T-helper 2 cell treated with Interferon-gamma antibody and Interleukin-4, amounts not matched to agents 100 ng/mL and 5 ng/mL, for 36 hours (primary cell): ENCODE data around the gene ATP1A2. TPM values are rescaled to one million over a fixed set of nuclear protein-coding genes. Genes with fewer than 3 reads are reported as not detected.
"Not testable (repeated sequence)": the region's sequence is repeated elsewhere in the genome, so short reads cannot be mapped to it uniquely, and the experiment has no call there.

Experiments
- intact Hi-C: fragments of 100-400 bp; cut with micrococcal nuclease; formaldehyde crosslinking; loops from one replicate; pipeline ENCODE4 v1.15.1; 2023
- total RNA-seq: library from RNA; stranded (reverse); gene quantifications from 2 replicates; pipeline ENCODE4 v1.2.3, GENCODE V29; 2022

ATP1A2 gene
- total RNA-seq, 1 donor from 2014 or later: not detected

DNA sequence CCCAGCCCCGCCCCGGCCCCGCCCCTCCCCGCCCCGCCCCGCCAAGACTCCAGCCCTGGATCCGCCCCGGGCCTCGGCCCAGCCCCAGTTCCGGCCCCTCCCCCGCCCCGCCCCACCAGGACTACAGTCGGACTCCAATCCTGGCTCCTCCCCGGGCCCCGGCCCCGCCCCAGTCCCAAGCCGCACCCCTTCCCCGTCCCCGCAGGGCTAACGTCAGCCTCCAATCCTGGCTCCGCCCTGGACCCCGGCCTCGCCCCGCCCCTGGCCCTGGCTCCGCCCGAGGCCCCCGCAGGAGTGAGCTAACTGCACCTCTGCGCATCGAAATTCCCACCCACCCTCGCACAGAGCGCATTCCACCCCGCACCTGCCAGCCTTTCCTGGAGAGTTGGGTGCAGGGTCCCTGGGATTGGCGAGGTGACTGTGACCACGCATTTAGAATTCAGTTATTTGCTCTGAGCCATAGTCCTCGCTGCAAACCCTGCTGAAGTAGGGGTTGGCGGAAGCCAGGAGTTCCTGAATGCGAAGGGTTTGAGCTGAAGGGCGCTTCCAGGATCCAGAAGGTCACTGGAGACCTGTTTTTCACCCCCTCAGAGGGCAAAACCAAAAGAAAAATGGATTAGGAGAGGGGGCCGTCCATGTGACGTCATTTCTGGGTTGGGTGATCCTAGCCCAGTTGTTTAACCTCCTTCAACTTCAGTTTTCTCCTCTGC, 16.6 kb upstream of the ATP1A2 start:
- intact Hi-C loops: loop anchor here (1.0 to 10.0 kb wide), 8 partner anchors 14 to 1296 kb away; partner anchors contain the start of genes COPA, DCAF8, DUSP23 and NCSTN

DNA sequence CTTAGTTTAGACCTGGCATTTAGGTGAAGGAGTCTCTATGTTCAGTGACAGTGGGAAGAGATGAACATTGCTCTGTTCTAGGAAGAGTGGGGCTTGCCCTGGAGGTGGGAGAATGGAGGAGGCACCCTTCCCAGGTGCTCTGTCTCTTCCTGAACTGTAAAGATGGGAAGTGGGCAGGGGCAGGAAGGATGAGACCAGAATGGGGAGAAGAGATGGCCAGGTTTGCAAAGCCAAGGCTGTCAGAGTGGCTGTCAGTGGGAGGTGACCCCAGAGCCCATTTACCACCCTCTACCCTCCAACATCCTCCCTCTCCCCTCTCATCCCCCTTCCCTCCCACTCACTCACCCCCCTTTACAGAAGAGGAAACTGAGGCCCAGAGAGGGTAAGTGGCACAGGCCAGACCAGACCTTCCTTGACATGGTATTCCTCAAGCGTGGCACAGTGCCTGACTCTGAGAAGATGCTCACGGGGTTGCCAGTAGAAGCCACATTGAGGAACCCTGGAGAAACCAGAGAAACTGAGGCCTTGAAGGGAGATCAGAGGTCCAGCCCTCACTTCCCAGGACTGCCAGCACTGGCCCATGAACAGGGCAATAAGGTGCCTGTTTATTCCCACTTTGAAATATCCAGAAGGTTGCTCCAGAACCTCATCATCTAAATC, 15.7 kb upstream of the ATP1A2 start:
- intact Hi-C loops: loop anchor here (2.0 to 10.0 kb wide), 5 partner anchors 68 to 1295 kb away; partner anchors contain the start of genes CASQ1, DUSP23, PEA15 and PIGM

DNA sequence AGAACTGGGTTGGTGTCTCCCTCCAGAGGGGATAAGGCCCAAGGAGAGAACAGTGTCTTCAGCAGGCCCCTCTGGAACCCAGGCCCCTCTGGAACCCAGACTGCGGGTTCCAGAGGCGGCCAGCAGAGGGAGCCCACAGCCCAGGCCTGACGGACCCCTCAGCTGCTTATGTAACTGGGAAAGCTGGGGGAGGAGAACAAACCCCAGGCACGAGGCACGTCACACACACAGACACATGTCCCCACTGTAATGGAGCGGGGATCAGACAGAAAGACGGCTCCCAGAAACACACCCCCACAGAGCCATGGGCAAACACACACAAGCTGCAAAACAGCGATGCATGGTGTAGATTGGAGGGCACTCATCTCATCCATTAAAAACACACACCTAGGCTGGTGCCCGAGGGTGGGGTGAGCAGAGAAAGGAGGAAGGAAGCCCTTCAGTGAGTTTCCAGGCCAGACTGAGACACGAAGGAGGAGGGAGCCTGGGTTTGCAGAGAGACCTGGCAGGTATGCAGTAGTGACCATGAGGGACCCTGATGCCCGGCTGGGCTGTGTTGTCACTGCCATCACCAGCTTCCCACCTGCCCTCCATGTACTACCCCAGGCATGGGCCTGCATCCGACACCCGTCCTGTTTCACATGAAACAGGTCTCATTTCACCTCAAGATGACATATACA, 14.4 kb upstream of the ATP1A2 start:
- intact Hi-C loops: loop anchor here (1.0 to 5.0 kb wide), 4 partner anchors 91 to 275 kb away; partner anchors contain the start of gene CASQ1

DNA sequence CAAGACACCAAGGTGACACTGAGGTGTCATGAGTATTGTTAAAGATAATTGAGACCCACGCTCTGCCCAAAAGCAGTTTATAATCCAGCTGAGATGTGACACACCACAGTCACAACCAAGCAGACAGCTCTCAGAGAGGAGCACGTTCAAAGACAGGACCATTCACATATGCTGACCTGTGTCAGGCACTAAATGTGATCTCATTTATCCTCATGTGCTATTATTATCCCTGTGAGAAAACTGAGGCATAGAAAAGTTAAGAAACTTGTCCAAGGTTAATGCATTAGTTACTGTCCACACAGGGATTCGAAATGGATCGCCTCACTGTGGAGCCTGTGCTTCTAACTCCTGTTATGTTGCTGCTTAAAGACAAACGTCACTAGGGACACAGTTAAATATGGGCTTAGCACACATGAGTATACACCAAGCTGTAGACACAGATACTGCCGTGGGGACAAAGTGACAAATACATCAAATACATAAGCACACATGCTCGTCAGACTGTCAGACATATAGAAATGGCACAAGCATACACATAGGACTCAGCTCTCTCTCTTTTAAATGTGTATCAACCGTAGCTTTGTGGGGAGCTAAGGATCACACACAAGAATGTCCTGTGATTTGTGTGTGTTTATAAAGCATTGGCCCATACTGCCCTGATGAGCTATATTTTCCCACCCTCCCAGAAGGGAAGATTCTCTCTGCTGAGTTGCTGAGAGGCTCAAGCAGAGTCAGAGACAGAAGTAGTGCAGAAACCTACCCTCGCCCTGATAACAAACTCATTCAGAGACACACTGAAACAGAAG, 13.6 kb upstream of the ATP1A2 start:
- intact Hi-C loops: loop anchor here (1.0 to 5.0 kb wide), 4 partner anchors 90 to 274 kb away; partner anchors contain the start of gene CASQ1

DNA sequence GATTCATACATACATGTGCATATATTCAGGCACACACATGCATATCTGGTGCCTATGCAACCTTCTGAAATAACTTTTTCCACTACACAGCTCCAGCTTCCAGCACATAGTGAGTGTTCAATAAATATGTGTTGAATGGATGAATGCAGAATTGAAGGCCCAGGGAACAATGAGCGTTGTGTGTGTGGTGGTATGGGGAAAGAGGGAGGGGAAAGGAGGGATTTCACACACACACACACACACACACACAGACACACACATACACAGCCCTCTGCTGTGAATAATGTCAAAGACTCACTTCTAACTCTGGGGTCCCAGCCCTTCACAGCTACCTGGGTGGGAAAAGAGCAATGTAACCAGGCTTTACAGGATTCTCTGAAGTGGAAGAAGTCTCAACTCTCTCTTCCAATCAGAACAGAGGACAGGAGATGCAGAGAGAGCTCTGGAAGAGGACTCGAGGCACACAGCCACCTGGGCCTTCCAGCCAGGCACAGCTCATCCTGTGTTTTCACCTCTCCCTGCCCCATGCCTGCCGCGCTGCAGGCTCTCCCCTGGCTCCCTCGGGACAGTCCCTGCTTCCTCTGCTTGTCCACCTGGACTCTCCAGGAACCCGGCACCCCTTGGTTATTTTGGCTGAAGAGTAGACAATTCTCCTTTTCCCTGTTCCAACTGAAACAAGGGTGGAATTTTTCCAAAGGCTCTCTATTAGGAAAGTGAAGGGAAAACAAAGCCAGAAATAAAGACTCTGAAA, 11.7 kb upstream of the ATP1A2 start:
- intact Hi-C loops: loop anchor here (5.0 kb wide), 1 partner anchor 88 kb away; the partner anchor contains the start of gene CASQ1

DNA sequence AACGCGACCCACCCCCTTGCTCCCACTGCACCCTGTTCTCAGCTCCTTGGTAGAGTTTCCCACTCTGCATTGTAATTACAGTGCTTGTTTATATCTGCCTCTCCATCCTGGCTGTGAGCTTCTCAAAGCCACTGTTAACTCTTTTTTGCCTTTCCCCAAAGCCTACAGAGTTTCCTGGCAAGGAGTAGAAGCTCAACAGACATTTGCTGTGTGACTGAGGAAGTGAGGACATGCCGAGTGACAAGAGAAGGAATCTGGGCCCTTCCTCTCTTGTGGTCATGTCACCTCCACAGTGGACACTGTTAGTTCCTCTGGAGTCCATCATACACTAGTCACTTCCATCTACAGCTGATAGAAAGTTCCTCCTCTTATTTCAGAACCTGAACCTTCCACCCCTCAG, 11.1 kb upstream of the ATP1A2 start:
- intact Hi-C loops: loop anchor here (5.0 kb wide), 1 partner anchor 88 kb away; the partner anchor contains the start of gene CASQ1

DNA sequence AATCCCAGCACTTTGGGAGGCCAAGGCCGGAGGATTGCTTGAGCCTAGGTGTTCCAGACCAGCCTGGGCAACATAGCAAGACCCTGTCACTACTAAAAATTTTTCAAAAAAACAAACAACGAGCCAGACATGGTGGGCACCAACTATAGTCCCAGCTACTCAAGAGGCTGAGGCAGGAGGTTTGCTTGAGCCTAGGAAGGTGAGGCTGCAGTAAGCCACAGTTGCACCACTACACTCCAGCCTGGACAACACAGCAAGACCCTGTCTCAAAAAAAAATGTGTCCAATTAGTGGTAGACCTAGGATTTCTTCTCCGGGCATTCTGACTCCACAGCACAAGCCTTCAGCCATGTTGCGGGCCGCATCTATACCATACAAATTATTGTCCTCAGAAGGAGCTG, 10.4 kb upstream of the ATP1A2 start:
- intact Hi-C loops: no loop called here

DNA sequence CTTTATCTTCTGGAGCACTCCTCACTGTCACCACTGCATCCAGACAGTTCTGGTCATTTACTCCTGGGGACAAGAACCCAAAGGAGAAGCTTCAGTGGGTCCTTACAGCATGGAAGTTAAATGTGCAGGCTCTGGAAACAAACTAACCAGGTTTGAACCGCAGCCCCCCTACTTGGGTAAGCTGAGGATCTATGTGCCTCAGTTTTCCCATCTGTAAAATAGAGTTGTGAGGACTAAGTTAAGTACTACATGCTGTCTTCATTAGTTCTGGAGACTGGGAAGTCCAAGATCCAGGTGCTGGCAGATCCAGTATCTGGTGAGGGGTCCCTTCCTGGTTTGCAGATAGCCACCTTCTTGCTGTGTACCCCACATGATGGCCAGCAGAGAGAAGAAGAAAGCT, 8.0 kb upstream of the ATP1A2 start:
- intact Hi-C loops: no loop called here

DNA sequence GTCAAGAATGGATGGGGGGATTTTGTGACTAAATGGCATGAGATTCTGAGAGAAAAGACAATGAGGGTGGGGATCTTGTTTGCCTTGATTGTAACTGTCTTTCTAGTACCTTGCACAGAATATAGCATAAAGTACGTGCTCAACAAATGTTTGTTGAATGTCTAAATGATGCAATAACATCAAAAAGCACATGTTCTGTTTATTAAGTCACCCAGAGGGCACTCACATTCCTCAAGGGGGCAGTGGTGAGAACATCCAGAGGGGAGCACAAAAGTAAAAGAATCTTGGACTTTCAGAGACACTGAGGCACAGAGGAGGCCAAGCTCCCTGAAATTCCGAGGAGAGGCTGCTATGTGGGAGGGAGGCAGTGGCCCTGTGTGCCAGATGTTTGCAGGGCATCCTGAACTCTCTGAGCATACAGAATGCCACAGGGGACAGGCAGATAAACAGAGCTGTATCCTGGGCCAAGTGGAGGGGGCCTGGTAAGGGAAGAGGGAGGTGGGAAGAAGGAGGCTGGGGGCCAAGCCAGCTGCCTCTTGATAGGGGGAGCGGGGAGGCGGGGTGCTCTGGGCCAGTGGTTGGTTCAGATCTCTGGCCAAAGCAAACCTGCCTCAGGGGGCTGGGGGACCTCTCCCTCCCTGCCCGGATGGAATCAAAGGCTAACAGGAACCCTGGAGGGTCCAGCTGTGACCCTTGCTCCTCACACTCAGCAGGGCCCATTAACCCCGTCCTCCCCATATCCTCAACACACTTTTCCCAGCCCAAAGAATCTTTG, 6.5 kb upstream of the ATP1A2 start:
- intact Hi-C loops: no loop called here

DNA sequence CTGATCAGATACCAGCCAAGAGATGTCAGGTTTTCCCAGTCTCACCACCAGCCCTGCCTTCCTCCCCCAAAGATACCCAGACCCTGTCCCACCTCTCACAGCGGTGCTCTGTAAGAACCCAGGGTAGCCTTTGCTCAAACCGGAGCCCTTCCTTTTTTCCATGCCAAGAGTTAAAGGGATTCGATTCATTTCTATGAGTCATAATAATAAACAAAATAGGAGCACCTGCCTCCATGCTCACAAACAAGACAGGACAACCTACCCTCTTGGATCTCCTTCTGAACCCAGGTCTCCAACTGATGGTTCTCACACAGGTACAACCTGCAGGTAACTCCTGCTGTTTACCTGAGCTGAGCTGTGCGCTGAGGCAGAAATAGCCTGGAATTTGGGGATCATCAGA, 5.9 kb upstream of the ATP1A2 start:
- intact Hi-C loops: no loop called here

DNA sequence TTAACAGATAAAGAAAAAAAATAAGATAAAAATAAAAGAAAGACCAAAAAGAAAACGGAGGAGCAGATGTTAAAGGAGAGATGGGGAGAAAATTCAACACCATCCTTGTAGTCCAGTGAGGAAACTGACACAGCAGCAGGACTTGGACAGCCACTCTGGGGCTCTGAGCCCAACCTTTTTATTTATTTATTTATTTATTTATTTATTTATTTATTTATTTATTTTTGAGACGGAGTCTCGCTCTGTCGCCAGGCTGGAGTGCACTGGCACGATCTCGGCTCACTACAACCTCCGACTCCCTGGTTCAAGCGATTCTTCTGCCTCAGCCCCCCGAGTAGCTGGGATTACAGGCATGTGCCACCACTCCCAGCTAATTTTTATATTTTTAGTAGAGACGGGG, 4.1 kb upstream of the ATP1A2 start:
- intact Hi-C loops: not testable (repeated sequence)

DNA sequence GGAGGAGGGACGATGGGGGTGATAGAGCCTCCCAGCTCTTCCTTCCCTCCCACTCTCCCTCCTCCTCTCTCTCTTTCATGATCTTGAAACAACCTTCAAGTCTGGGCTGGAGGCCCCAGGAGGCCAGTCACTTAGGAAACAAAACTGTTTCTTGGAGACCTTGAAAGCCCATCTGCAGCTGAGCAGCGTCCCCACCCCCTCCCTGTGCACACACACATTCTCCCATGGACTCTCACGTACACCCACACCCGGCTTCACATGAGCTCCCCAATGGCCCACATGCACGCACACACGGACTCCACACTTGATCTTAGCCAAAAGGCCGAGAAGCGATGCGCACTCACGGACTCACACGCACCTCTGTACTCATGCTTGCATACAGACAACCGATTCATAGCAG, 3.2 kb upstream of the ATP1A2 start:
- intact Hi-C loops: no loop called here

DNA sequence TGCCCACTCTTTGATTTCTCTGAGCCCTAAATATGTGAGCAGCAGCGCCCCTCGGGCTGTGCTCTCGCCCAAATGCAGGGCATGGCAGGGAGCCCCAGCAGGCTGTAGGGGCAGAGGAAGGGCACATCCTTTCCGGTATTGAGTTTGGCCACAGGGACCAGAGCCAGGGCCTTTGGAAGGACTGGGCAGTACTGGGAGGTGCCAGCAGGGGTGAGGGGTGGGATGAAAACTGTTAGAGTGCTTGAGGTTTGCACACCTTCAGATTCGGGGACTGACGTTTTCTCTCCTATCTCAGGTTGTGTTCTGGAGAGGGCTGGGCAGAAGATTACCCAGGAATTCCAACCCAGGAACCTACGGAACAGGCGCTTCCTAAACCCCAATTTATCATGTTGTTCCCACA, 2.2 kb upstream of the ATP1A2 start:
- intact Hi-C loops: no loop called here

DNA sequence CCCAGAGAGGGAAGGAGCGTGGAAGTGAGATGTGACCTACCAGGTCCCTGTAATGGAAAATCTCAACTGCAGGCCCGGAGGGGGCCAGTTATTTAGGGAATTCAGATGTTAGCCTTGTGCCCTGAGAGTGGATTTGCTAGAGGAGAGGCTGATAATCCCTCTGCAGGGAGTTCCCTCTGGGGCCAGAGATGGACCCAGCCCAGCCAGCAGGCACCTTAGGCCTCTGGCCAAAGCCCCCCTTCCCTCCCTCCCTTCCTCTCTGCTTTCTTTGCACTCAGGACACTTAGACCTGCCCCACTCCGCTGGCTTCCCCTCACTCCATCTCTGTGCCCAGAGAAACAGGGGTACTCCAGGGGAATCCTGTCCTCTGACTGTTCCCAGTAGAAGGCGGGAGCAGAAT, 1.5 kb upstream of the ATP1A2 start:
- intact Hi-C loops: no loop called here

DNA sequence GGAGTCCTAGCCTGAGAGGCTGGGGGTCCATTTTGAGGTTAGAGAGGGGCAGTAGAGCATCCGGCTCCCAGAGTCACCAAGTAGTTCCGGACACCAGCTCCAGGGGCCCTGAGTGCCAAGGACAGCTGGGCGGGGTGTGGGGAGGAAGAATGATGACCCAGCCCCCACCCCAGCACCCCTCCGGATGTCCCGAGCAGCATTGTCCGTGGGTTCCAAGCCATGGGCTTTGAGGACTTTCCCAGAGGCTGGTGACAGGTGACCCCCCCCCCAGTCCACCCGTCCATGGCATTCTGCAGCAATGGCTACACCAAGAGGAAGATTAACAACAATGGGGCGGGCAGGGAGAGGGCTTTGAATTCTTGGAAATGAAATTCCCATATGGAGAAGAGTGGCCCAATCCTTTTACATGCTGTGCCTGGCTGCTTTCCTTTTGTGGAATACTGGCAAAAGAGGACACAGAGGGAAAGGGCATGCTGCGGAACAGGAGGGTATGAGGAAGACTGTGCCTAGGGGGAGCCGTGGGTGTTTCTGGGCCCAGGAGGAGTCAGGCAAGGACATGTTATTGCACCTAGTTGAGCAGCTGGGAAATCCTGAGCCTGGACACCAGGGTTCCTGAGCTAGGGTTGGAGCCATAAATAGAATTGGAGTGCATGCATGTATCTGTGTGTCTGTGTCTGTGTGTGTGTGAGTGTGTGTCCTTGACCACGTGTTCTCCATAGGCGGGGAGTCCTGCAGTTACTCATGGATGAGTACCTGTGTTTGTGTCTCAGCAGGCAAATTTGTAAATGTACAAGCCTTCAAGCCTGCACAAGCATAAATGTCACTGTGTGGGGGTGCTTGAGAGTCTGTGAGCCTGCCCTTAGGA, 956 bp downstream of the ATP1A2 start:
- intact Hi-C loops: no loop called here

DNA sequence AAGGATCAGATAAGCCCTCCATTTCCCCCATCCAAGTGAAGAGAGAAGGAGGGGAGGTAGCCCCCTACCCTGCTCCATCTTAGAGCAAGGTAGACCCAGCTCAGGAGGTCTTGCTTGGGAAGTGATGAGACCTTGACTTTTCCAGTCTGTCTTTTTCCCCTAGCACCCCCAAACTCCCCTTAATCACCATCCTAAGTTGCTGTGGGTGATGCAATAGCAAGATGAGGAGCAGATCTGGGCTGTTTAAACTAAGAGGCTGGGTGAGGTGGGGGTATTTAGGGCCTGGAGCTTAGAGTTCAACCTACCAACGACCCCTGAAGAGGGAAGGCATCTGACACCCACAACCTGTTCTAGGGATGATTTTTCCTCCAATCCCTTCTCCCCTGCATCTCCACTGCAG, 1.7 kb downstream of the ATP1A2 start:
- intact Hi-C loops: no loop called here

DNA sequence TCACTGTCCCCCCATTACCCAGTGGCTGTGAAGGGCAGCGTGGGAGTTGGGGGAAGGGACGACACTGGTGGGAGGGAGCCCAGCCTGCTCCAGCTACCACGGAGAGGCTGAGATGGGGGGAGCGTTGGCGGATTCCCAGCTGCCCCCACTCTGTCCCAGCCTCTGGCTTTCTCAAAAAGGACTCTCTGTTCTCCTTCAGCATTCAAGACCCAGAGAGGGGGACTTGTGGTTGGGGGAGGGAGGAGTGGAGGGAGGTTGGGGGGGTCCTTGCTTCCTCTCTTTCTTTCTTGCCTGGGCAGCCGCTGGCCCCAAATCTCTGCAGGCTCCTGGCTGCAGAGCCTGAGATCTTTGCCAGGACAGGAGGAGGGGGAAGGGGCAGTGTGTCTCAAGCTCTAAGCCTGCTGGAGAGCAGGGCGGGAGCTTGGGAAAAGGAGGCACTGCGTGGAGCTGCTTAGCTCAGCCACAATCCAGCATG, 2.2 kb downstream of the ATP1A2 start:
- intact Hi-C loops: no loop called here

DNA sequence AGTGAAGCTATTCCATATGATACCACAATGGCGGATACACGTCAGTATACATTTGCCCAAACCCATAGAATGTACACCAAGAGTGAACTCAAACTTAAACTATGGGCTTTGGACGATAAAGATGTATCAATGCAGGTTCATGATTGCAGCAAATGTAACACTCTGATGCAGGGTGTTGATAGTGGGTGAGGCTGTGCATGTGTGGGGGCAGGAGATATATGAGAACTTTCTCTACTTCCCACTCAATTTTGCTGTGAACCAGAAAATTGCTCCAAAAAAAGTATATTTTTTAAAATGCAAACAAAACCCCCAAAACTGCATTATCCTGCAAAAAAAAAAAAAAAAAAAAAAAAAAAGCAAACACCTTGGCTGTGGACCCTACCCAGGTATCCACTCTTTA, 3.4 kb downstream of the ATP1A2 start:
- intact Hi-C loops: no loop called here

DNA sequence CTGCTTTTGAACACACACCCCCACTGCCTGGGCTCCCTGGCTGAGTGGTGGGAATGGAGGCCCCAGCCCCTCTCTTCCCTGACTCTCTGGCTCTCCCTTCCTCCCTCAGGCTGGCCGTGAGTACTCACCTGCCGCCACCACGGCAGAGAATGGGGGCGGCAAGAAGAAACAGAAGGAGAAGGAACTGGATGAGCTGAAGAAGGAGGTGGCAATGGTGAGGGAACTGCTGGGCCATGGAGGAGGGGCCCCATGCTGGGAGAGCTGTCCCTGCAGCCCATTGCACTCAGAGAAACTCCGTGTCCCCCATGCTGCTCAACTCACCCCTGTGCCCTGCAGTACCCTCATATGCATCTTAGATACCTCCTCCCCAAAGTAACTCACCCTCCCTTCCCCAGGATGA, 5.2 kb downstream of the ATP1A2 start:
- intact Hi-C loops: no loop called here
